ENCODE results near the gene MAP1LC3B2. TPM values are rescaled to one million over a fixed set of nuclear protein-coding genes. Genes with fewer than 3 reads are reported as not detected.

Gene MAP1LC3B2
- total RNA-seq, 1 experiment from 2014 or later: 1.5 TPM

DNA sequence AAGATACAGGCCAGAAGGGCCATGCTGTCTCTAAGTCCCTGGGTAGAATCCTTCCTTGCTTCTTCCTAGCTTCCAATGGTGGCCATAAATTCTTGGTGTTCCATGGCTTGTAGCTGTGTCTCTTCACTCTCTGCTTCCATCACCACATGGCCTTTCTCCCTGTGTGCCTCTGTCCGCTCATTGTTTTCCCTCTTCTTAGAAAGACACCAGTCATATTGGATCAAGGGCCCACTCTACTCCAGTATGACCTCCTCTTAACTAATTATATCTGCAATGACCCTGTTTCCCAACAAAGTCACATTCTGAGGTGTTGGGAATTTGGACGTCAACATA is 7.6 kb upstream of the MAP1LC3B2 start:
- Histone ChIP-seq H3K9ac (ENCODE audit: extremely low read depth, insufficient read length, low read length) (no peak overlapping the region), H3K27me3 (ENCODE audit: insufficient read depth, low read length) (no peaks in the 10 kb centered on the region), H3K23ac (ENCODE audit: insufficient read length, low read depth, low read length) (no peak overlapping the region), H2AK5ac (ENCODE audit: insufficient read length, low read length) (no peak overlapping the region), H2BK12ac (ENCODE audit: insufficient read length, low read depth, low read length) (no peak overlapping the region), H2BK120ac (ENCODE audit: low read depth, low read length, poor library complexity, severe bottlenecking) (no peak overlapping the region), H3T11ph (ENCODE audit: low read length) (no peak overlapping the region), H3K4ac (ENCODE audit: low read depth, low read length) (no peak overlapping the region), H3K27ac (ENCODE audit: insufficient read length, low read depth, low read length) (no peak overlapping the region), H3K79me1 (ENCODE audit: insufficient read depth, low read depth, low read length, poor library complexity, severe bottlenecking) (no peaks in the 10 kb centered on the region), H3K4me2 (ENCODE audit: insufficient read depth, insufficient read length, low read length) (no peak overlapping the region), H3K18ac (ENCODE audit: insufficient read length, low read depth, low read length) (no peak overlapping the region), H4K8ac (replicated peaks; ENCODE audit: insufficient read length, low read depth, low read length) (no peak overlapping the region), H3K79me2 (ENCODE audit: insufficient read depth, low read length) (no peaks in the 10 kb centered on the region), H3K23me2 (ENCODE audit: insufficient read length, low read depth, low read length, poor library complexity, severe bottlenecking) (no peaks in the 10 kb centered on the region), H2AFZ (ENCODE audit: low read length) (no peak overlapping the region), H4K5ac (ENCODE audit: insufficient read length, low read depth, low read length) (no peak overlapping the region), H4K91ac (ENCODE audit: insufficient read length, low read depth, low read length) (no peak overlapping the region), H2BK5ac (ENCODE audit: insufficient read length, low read length) (no peak overlapping the region), H3K14ac (ENCODE audit: insufficient read depth, low read length) (no peak overlapping the region), H3K4me1 (ENCODE audit: insufficient read depth, low read length) (no peaks in the 10 kb centered on the region; the same call in 1 of the 2 replicates), H3K9me3 (ENCODE audit: control insufficient read depth, low read depth, low read length) (no peaks in the 10 kb centered on the region), H3K56ac (ENCODE audit: insufficient read length, low read depth, low read length) (no peak overlapping the region), H2BK15ac (ENCODE audit: low read depth, low read length) (no peak overlapping the region), H4K20me1 (ENCODE audit: control insufficient read depth, insufficient read depth, insufficient read length) (no peaks in the 10 kb centered on the region), H2BK20ac (ENCODE audit: low read depth, low read length, poor library complexity, severe bottlenecking) (no peak overlapping the region)
- Mint-ChIP-seq H3K27ac (no peak overlapping the region), H3K4me3 (no peak overlapping the region), H3K9me3 (no peaks in the 10 kb centered on the region), H3K4me1 (peaks cover 0 to 6% of the 10 kb centered on the region in 2 experiments; a peak in 1 of 4 replicates), H3K36me3 (ENCODE audit: insufficient read depth in 1 of 3, low read depth in 3 of 3) (no peaks in the 10 kb centered on the region; a peak in 1 of 7 replicates), H3K27me3 (ENCODE audit: low read depth) (no peaks in the 10 kb centered on the region; the same call in 1 of the 2 replicates)
- TF ChIP-seq, protein P1, sequence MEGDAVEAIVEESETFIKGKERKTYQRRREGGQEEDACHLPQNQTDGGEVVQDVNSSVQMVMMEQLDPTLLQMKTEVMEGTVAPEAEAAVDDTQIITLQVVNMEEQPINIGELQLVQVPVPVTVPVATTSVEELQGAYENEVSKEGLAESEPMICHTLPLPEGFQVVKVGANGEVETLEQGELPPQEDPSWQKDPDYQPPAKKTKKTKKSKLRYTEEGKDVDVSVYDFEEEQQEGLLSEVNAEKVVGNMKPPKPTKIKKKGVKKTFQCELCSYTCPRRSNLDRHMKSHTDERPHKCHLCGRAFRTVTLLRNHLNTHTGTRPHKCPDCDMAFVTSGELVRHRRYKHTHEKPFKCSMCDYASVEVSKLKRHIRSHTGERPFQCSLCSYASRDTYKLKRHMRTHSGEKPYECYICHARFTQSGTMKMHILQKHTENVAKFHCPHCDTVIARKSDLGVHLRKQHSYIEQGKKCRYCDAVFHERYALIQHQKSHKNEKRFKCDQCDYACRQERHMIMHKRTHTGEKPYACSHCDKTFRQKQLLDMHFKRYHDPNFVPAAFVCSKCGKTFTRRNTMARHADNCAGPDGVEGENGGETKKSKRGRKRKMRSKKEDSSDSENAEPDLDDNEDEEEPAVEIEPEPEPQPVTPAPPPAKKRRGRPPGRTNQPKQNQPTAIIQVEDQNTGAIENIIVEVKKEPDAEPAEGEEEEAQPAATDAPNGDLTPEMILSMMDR (conservative IDR thresholded peaks at IDR 0.05): no peak
- DNase-seq: no peak
- whole genome bisulfite sequencing (ENCODE audit: extremely low coverage, insufficient read length, low lambda C conversion rate): no CpG with 5 or more reads among the region's 2 CpGs
